ENCODE data around the gene SEC16A.
A peak's percentile ranks its signal among the peaks of the same experiment; 100 is the strongest.

SEC16A gene

GRCh38 chr9:136522314-136523237 is 39.7 kb upstream of the SEC16A start:
- CTCF ChIA-PET: interaction anchor here (1.6 to 1.9 kb wide), 3 partner anchors 102 to 122 kb away, joined by 3 to 15 read pairs (median 3); no protein-coding TSS in a partner anchor
- no peak overlapping the region for H3K4me3 ChIP-seq (ENCODE audit: control insufficient read depth in 1 of 7, extremely low read depth in 1 of 7, insufficient read depth in 4 of 7, low read depth in 2 of 7, low read length in 6 of 7)
- peaks cover 5 to 90% (median 54%) of the 10 kb centered on the region in 4 experiments for H3K36me3 ChIP-seq (ENCODE audit: control insufficient read depth in 4 of 4, insufficient read depth in 4 of 4, low read length in 3 of 4)
- no peaks in the 10 kb centered on the region for H3K27me3 ChIP-seq (replicated peaks in 2 of 5; ENCODE audit: control insufficient read depth in 4 of 5, insufficient read depth in 5 of 5, low read length in 4 of 5)
- no peaks in the 10 kb centered on the region for H3K9me3 ChIP-seq (ENCODE audit: control extremely low read depth in 1 of 5, control insufficient read depth in 4 of 5, insufficient read depth in 2 of 5, low read depth in 1 of 5, low read length in 4 of 5)
- no peak overlapping the region for H3K27ac ChIP-seq (ENCODE audit: insufficient read depth in 1 of 2, low read depth in 1 of 2, low read length in 2 of 2, poor library complexity in 1 of 2, severe bottlenecking in 2 of 2)
- WGBS (ENCODE audit: insufficient coverage): 95% methylated on average over 59 of the region's 59 CpGs
- POLR2A ChIA-PET: interaction anchor here (2.1 kb wide), 1 partner anchor 11 kb away, joined by 7 read pairs; no protein-coding TSS in a partner anchor
- peaks cover 0 to 37% (median 8%) of the 10 kb centered on the region in 4 experiments for H3K4me1 ChIP-seq (ENCODE audit: control extremely low read depth in 1 of 4, control insufficient read depth in 4 of 4, insufficient read depth in 4 of 4, low read length in 3 of 4)
- DNase-seq: no peak

- Histone ChIP-seq H3K4me3 (ENCODE audit: control insufficient read depth in 1 of 7, extremely low read depth in 1 of 7, insufficient read depth in 4 of 7, low read depth in 2 of 7, low read length in 6 of 7) (no peak overlapping the region), H3K9me3 (ENCODE audit: control extremely low read depth in 1 of 5, control insufficient read depth in 4 of 5, insufficient read depth in 2 of 5, low read depth in 1 of 5, low read length in 4 of 5) (no peaks in the 10 kb centered on the region), H3K27ac (ENCODE audit: insufficient read depth in 1 of 2, low read depth in 1 of 2, low read length in 2 of 2, poor library complexity in 1 of 2, severe bottlenecking in 2 of 2) (no peak overlapping the region), H3K36me3 (ENCODE audit: control insufficient read depth in 4 of 4, insufficient read depth in 4 of 4, low read length in 3 of 4) (peaks cover 5 to 88% (median 58%) of the 10 kb centered on the region in 4 experiments), H3K4me1 (ENCODE audit: control extremely low read depth in 1 of 4, control insufficient read depth in 4 of 4, insufficient read depth in 4 of 4, low read length in 3 of 4) (peaks cover 0 to 27% (median 3%) of the 10 kb centered on the region in 4 experiments), H3K27me3 (replicated peaks in 2 of 5; ENCODE audit: control insufficient read depth in 4 of 5, insufficient read depth in 5 of 5, low read length in 4 of 5) (no peaks in the 10 kb centered on the region)
- POLR2A ChIA-PET: interaction anchor here (2.1 kb wide), 1 partner anchor 12 kb away, joined by 7 read pairs; no protein-coding TSS in a partner anchor
- 71% methylated on average over 9 of the region's 10 CpGs for WGBS (ENCODE audit: insufficient coverage)
- DNase-seq: peak in 2 of 3 donors; percentile 34 to 49
- CTCF ChIA-PET: interaction anchor here (0.8 to 2.9 kb wide), 5 partner anchors 8 to 107 kb away, joined by 3 to 15 read pairs (median 9); no protein-coding TSS in a partner anchor
These were observed 38.7 kb upstream of the SEC16A start for GRCh38 chr9:136521537-136521936.

- CTCF ChIA-PET: interaction anchor here (0.8 to 2.9 kb wide), 6 partner anchors 9 to 108 kb away, joined by 3 to 15 read pairs (median 7); no protein-coding TSS in a partner anchor
- WGBS (ENCODE audit: insufficient coverage): 96% methylated on average over 20 of the region's 20 CpGs
- Histone ChIP-seq H3K36me3 (ENCODE audit: control insufficient read depth in 4 of 4, insufficient read depth in 4 of 4, low read length in 3 of 4) (peaks cover 5 to 90% (median 63%) of the 10 kb centered on the region in 4 experiments), H3K27me3 (replicated peaks in 2 of 5; ENCODE audit: control insufficient read depth in 4 of 5, insufficient read depth in 5 of 5, low read length in 4 of 5) (no peaks in the 10 kb centered on the region), H3K4me3 (ENCODE audit: control insufficient read depth in 1 of 7, extremely low read depth in 1 of 7, insufficient read depth in 4 of 7, low read depth in 2 of 7, low read length in 6 of 7) (no peak overlapping the region), H3K27ac (ENCODE audit: insufficient read depth in 1 of 2, low read depth in 1 of 2, low read length in 2 of 2, poor library complexity in 1 of 2, severe bottlenecking in 2 of 2) (no peak overlapping the region), H3K4me1 (ENCODE audit: control extremely low read depth in 1 of 4, control insufficient read depth in 4 of 4, insufficient read depth in 4 of 4, low read length in 3 of 4) (peaks cover 0 to 21% (median 3%) of the 10 kb centered on the region in 4 experiments), H3K9me3 (ENCODE audit: control extremely low read depth in 1 of 5, control insufficient read depth in 4 of 5, insufficient read depth in 2 of 5, low read depth in 1 of 5, low read length in 4 of 5) (no peaks in the 10 kb centered on the region)
- POLR2A ChIA-PET: interaction anchor here (0.8 to 1.4 kb wide), 2 partner anchors 10 to 14 kb away, joined by 3 to 6 read pairs; no protein-coding TSS in a partner anchor
- DNase-seq: no peak
These were observed 37.3 kb upstream of the SEC16A start for GRCh38 chr9:136520053-136520540.

GRCh38 chr9:136519263-136520052 is 36.6 kb upstream of the SEC16A start:
- ChIA-PET CTCF (interaction anchor here (0.8 to 2.9 kb wide), 3 partner anchors 10 to 106 kb away, joined by 3 to 12 read pairs (median 4); no protein-coding TSS in a partner anchor), POLR2A (interaction anchor here (0.8 to 1.4 kb wide), 2 partner anchors 10 to 15 kb away, joined by 3 to 6 read pairs; no protein-coding TSS in a partner anchor)
- H3K4me1 ChIP-seq (ENCODE audit: control extremely low read depth in 1 of 4, control insufficient read depth in 4 of 4, insufficient read depth in 4 of 4, low read length in 3 of 4): peaks cover 0 to 21% (median 3%) of the 10 kb centered on the region in 4 experiments
- no peak overlapping the region for H3K27ac ChIP-seq (ENCODE audit: insufficient read depth in 1 of 2, low read depth in 1 of 2, low read length in 2 of 2, poor library complexity in 1 of 2, severe bottlenecking in 2 of 2)
- WGBS (ENCODE audit: insufficient coverage): 93% methylated on average over 31 of the region's 32 CpGs
- peaks cover 5 to 92% (median 64%) of the 10 kb centered on the region in 4 experiments for H3K36me3 ChIP-seq (ENCODE audit: control insufficient read depth in 4 of 4, insufficient read depth in 4 of 4, low read length in 3 of 4)
- DNase-seq: no peak
- H3K9me3 ChIP-seq (ENCODE audit: control extremely low read depth in 1 of 5, control insufficient read depth in 4 of 5, insufficient read depth in 2 of 5, low read depth in 1 of 5, low read length in 4 of 5): no peaks in the 10 kb centered on the region
- H3K4me3 ChIP-seq (ENCODE audit: control insufficient read depth in 1 of 7, extremely low read depth in 1 of 7, insufficient read depth in 4 of 7, low read depth in 2 of 7, low read length in 6 of 7): no peak overlapping the region
- no peaks in the 10 kb centered on the region for H3K27me3 ChIP-seq (replicated peaks in 2 of 5; ENCODE audit: control insufficient read depth in 4 of 5, insufficient read depth in 5 of 5, low read length in 4 of 5)

- 98% methylated on average over 18 of the region's 18 CpGs for WGBS (ENCODE audit: insufficient coverage)
These were observed 35.8 kb upstream of the SEC16A start for GRCh38 chr9:136518623-136519022.

GRCh38 chr9:136517950-136518349 is 35.1 kb upstream of the SEC16A start:
- no peaks in the 10 kb centered on the region for H3K27me3 ChIP-seq (replicated peaks in 2 of 5; ENCODE audit: control insufficient read depth in 4 of 5, insufficient read depth in 5 of 5, low read length in 4 of 5)
- no peaks in the 10 kb centered on the region for H3K9me3 ChIP-seq (ENCODE audit: control extremely low read depth in 1 of 5, control insufficient read depth in 4 of 5, insufficient read depth in 2 of 5, low read depth in 1 of 5, low read length in 4 of 5)
- H3K4me3 ChIP-seq (ENCODE audit: control insufficient read depth in 1 of 7, extremely low read depth in 1 of 7, insufficient read depth in 4 of 7, low read depth in 2 of 7, low read length in 6 of 7): no peak overlapping the region
- peaks cover 0 to 20% (median 3%) of the 10 kb centered on the region in 4 experiments for H3K4me1 ChIP-seq (ENCODE audit: control extremely low read depth in 1 of 4, control insufficient read depth in 4 of 4, insufficient read depth in 4 of 4, low read length in 3 of 4)
- DNase-seq: no peak
- CTCF ChIA-PET: no interaction called here
- no peak overlapping the region for H3K27ac ChIP-seq (ENCODE audit: insufficient read depth in 1 of 2, low read depth in 1 of 2, low read length in 2 of 2, poor library complexity in 1 of 2, severe bottlenecking in 2 of 2)
- POLR2A ChIA-PET: no interaction called here
- WGBS (ENCODE audit: insufficient coverage): 98% methylated on average over 13 of the region's 17 CpGs
- peaks cover 7 to 96% (median 63%) of the 10 kb centered on the region in 4 experiments for H3K36me3 ChIP-seq (ENCODE audit: control insufficient read depth in 4 of 4, insufficient read depth in 4 of 4, low read length in 3 of 4)

More at GRCh38 chr9:136518623-136519022, 35.8 kb upstream of the SEC16A start:
- H3K27ac ChIP-seq (ENCODE audit: insufficient read depth in 1 of 2, low read depth in 1 of 2, low read length in 2 of 2, poor library complexity in 1 of 2, severe bottlenecking in 2 of 2): no peak overlapping the region
- DNase-seq: no peak
- H3K27me3 ChIP-seq (replicated peaks in 2 of 5; ENCODE audit: control insufficient read depth in 4 of 5, insufficient read depth in 5 of 5, low read length in 4 of 5): no peaks in the 10 kb centered on the region
- peaks cover 5 to 96% (median 64%) of the 10 kb centered on the region in 4 experiments for H3K36me3 ChIP-seq (ENCODE audit: control insufficient read depth in 4 of 4, insufficient read depth in 4 of 4, low read length in 3 of 4)
- ChIA-PET CTCF (no interaction called here), POLR2A (no interaction called here)
- H3K4me3 ChIP-seq (ENCODE audit: control insufficient read depth in 1 of 7, extremely low read depth in 1 of 7, insufficient read depth in 4 of 7, low read depth in 2 of 7, low read length in 6 of 7): no peak overlapping the region
- peaks cover 0 to 21% (median 3%) of the 10 kb centered on the region in 4 experiments for H3K4me1 ChIP-seq (ENCODE audit: control extremely low read depth in 1 of 4, control insufficient read depth in 4 of 4, insufficient read depth in 4 of 4, low read length in 3 of 4)
- no peaks in the 10 kb centered on the region for H3K9me3 ChIP-seq (ENCODE audit: control extremely low read depth in 1 of 5, control insufficient read depth in 4 of 5, insufficient read depth in 2 of 5, low read depth in 1 of 5, low read length in 4 of 5)

Data from common myeloid progenitor, CD34-positive (primary cell).